ENCODE results near the gene PARD3.
A peak's percentile ranks its signal among the peaks of the same experiment; 100 is the strongest.
"Not testable (repeated sequence)": the region's sequence is repeated elsewhere in the genome, so short reads cannot be mapped to it uniquely, and the experiment has no call there.

Gene PARD3

DNA sequence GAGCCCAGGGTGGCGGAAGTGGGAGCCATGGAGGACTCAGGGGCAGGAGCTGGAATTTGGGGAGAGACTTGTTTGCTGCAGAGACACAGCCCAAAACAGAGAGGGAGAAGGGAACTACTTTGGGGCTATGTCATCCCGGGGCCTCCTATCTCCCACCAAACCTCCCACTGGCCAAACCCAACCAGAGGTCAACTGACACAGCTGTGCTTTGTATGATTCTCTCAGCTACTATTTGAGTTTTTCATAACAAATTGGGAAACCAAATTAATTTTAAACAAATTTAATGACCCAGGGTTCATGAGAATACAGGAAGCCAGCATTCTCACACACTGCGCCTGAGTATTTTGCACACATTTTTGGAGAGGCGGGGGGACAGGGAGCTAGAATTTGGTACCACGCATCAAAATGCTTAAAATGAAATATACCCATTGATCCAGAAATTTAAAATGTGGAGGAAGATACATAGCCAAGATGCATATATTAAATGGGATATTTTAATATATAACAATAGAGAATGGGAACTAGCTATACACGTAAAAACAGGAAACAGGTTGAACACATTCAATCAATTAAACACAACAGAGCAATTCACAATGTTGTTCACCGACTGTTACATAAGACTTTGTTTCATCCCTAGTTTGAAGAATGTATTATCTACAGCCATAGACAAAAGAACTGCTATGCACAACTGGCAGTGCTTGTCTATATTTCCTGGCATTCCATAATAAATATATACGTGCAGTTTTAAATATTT is 105.3 kb downstream of the PARD3 start:
- H3K9me3 ChIP-seq (ENCODE audit: low read length), result no peaks in the 10 kb centered on the region
- no peak overlapping the region for H3K27ac ChIP-seq (ENCODE audit: low read depth, low read length)

GRCh38 chr10:34707656-34708055 is 107.4 kb downstream of the PARD3 start:
- no peaks in the 10 kb centered on the region for H3K36me3 ChIP-seq (ENCODE audit: insufficient read depth, low read length)
- peaks cover 72% of the 10 kb centered on the region for H3K4me1 ChIP-seq (ENCODE audit: insufficient read depth, low read length)
- no peak overlapping the region for H3K27ac ChIP-seq (ENCODE audit: low read depth, low read length)
- H3K9me3 ChIP-seq (ENCODE audit: low read length), result no peaks in the 10 kb centered on the region
- no peaks in the 10 kb centered on the region for H3K27me3 ChIP-seq (ENCODE audit: control insufficient read depth in 1 of 2, insufficient read depth in 2 of 2, low read length in 2 of 2)
- no peak overlapping the region for H3K9ac ChIP-seq (ENCODE audit: low read length)
- no peak overlapping the region for H3K4me3 ChIP-seq (ENCODE audit: low read depth in 1 of 2, low read length in 2 of 2)

More for the DNA sequence above, 105.3 kb downstream of the PARD3 start:
- Histone ChIP-seq H3K4me3 (ENCODE audit: low read depth in 1 of 2, low read length in 2 of 2) (no peak overlapping the region), H3K4me1 (ENCODE audit: insufficient read depth, low read length) (peaks cover 69% of the 10 kb centered on the region), H3K9ac (ENCODE audit: low read length) (no peak overlapping the region), H3K36me3 (ENCODE audit: insufficient read depth, low read length) (no peaks in the 10 kb centered on the region), H3K27me3 (ENCODE audit: control insufficient read depth in 1 of 2, insufficient read depth in 2 of 2, low read length in 2 of 2) (no peaks in the 10 kb centered on the region)

- H3K27me3 ChIP-seq (ENCODE audit: control insufficient read depth in 1 of 2, insufficient read depth in 2 of 2, low read length in 2 of 2); H3K27ac ChIP-seq (ENCODE audit: low read depth, low read length); H3K9me3 ChIP-seq (ENCODE audit: low read length); H3K36me3 ChIP-seq (ENCODE audit: insufficient read depth, low read length); H3K4me3 ChIP-seq (ENCODE audit: low read depth in 1 of 2, low read length in 2 of 2); H3K9ac ChIP-seq (ENCODE audit: low read length): not testable (repeated sequence)
- H3K4me1 ChIP-seq (ENCODE audit: insufficient read depth, low read length), result peaks cover 70% of the 10 kb centered on the region
Observed at GRCh38 chr10:34706992-34707391, 108.1 kb downstream of the PARD3 start.

GRCh38 chr10:34706147-34706546 is 108.9 kb downstream of the PARD3 start:
- Histone ChIP-seq H3K4me3 (ENCODE audit: low read depth in 1 of 2, low read length in 2 of 2) (no peak overlapping the region), H3K4me1 (ENCODE audit: insufficient read depth, low read length) (peaks cover 66% of the 10 kb centered on the region), H3K9me3 (ENCODE audit: low read length) (no peaks in the 10 kb centered on the region), H3K36me3 (ENCODE audit: insufficient read depth, low read length) (no peaks in the 10 kb centered on the region), H3K27ac (ENCODE audit: low read depth, low read length) (no peak overlapping the region), H3K27me3 (ENCODE audit: control insufficient read depth in 1 of 2, insufficient read depth in 2 of 2, low read length in 2 of 2) (no peaks in the 10 kb centered on the region), H3K9ac (ENCODE audit: low read length) (no peak overlapping the region)

GRCh38 chr10:34705563-34705962 is 109.5 kb downstream of the PARD3 start:
- no peak overlapping the region for H3K9ac ChIP-seq (ENCODE audit: low read length)
- no peaks in the 10 kb centered on the region for H3K27me3 ChIP-seq (ENCODE audit: control insufficient read depth in 1 of 2, insufficient read depth in 2 of 2, low read length in 2 of 2)
- no peaks in the 10 kb centered on the region for H3K9me3 ChIP-seq (ENCODE audit: low read length)
- H3K36me3 ChIP-seq (ENCODE audit: insufficient read depth, low read length), result no peaks in the 10 kb centered on the region
- H3K27ac ChIP-seq (ENCODE audit: low read depth, low read length), result no peak overlapping the region
- no peak overlapping the region for H3K4me3 ChIP-seq (ENCODE audit: low read depth in 1 of 2, low read length in 2 of 2)
- H3K4me1 ChIP-seq (ENCODE audit: insufficient read depth, low read length), result peaks cover 63% of the 10 kb centered on the region

DNA sequence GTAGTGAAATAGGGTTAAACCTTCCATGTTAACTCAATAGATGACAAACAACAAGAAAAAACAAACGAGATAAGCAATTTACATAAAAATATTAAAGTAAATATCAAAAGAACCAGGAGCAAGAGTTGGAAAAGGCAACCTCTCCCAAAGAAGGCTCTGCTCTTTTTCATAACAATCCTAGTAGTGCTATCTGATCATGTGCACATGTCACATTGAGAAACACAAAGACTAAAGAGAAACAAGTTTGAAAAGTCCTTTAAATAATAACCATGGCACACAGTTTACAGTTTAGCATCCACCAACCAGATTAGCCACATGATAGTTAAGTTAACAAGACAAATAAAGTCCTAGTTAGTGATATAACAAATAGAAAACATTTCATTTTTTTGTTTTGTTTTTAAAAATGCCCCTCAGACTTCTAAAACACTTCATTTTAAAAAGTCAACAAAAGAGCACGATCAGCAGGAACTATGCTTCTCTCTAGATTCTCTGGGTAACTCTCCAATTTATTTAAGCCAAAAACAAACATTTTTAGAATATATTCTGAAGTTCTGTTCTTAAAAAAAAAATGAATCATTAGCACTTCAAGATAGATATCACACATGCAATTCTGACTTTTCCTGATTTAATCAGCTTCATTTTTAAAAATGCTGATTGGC is 110.4 kb downstream of the PARD3 start:
- no peaks in the 10 kb centered on the region for H3K27me3 ChIP-seq (ENCODE audit: control insufficient read depth in 1 of 2, insufficient read depth in 2 of 2, low read length in 2 of 2)
- H3K4me1 ChIP-seq (ENCODE audit: insufficient read depth, low read length), result peaks cover 55% of the 10 kb centered on the region
- no peaks in the 10 kb centered on the region for H3K36me3 ChIP-seq (ENCODE audit: insufficient read depth, low read length)
- H3K4me3 ChIP-seq (ENCODE audit: low read depth in 1 of 2, low read length in 2 of 2), result no peak overlapping the region
- peak overlapping the region; percentile 45 for H3K27ac ChIP-seq (ENCODE audit: low read depth, low read length)
- no peaks in the 10 kb centered on the region for H3K9me3 ChIP-seq (ENCODE audit: low read length)
- no peak overlapping the region for H3K9ac ChIP-seq (ENCODE audit: low read length)

- H3K9ac ChIP-seq (ENCODE audit: low read length), result no peak overlapping the region
Observed at GRCh38 chr10:34702982-34703381, 112.1 kb downstream of the PARD3 start.

DNA sequence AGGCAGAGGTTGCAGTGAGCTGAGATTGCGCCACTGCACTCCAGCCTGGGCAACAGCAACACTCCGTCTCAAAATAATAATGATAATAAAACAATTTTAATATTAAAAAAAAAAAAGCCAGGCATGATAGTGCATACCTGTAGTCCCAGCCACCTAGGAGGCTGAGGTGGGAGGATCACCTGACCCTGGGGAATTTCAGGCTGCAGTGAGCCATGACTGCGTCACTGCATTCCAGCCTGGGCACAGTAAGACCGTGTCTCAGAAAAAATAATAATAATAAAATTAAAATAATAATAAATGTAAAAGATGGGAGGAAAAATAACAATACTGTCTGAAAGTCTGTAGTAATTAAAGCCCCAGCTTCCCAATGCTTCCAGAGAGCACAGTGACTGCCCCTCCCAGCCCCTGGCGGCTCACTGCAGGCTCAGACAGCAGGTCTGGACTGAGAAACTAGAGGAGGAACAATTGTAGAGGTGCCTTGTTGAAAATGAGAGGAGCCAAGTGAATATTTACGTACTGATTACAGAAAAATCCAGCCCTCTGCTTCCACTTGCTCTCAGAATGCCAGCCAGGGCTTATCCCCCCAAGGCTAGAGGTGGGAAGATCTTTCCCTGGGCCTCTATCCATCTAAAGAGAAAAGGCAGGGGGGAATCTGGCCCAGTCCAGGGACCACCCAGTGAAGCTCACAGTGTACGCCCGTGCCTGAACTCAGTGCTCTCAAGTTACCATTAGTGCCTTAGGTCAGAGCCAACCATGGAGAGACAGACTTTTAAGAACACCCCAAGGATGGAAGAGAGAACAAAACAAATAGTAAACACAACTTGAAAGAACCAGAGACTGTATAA is 112.8 kb downstream of the PARD3 start:
- H3K27ac ChIP-seq (ENCODE audit: low read depth, low read length), result peak overlapping the region; percentile 41
- no peaks in the 10 kb centered on the region for H3K36me3 ChIP-seq (ENCODE audit: insufficient read depth, low read length)
- H3K4me3 ChIP-seq (ENCODE audit: low read depth in 1 of 2, low read length in 2 of 2), result no peak overlapping the region
- H3K9me3 ChIP-seq (ENCODE audit: low read length), result no peaks in the 10 kb centered on the region
- no peak overlapping the region for H3K9ac ChIP-seq (ENCODE audit: low read length)
- H3K27me3 ChIP-seq (ENCODE audit: control insufficient read depth in 1 of 2, insufficient read depth in 2 of 2, low read length in 2 of 2), result no peaks in the 10 kb centered on the region
- peaks cover 60% of the 10 kb centered on the region for H3K4me1 ChIP-seq (ENCODE audit: insufficient read depth, low read length)

More at GRCh38 chr10:34702982-34703381, 112.1 kb downstream of the PARD3 start:
- Histone ChIP-seq H3K4me1 (ENCODE audit: insufficient read depth, low read length) (peaks cover 62% of the 10 kb centered on the region), H3K4me3 (ENCODE audit: low read depth in 1 of 2, low read length in 2 of 2) (no peak overlapping the region), H3K36me3 (ENCODE audit: insufficient read depth, low read length) (no peaks in the 10 kb centered on the region), H3K27ac (ENCODE audit: low read depth, low read length) (no peak overlapping the region), H3K27me3 (ENCODE audit: control insufficient read depth in 1 of 2, insufficient read depth in 2 of 2, low read length in 2 of 2) (no peaks in the 10 kb centered on the region), H3K9me3 (ENCODE audit: low read length) (no peaks in the 10 kb centered on the region)

DNA sequence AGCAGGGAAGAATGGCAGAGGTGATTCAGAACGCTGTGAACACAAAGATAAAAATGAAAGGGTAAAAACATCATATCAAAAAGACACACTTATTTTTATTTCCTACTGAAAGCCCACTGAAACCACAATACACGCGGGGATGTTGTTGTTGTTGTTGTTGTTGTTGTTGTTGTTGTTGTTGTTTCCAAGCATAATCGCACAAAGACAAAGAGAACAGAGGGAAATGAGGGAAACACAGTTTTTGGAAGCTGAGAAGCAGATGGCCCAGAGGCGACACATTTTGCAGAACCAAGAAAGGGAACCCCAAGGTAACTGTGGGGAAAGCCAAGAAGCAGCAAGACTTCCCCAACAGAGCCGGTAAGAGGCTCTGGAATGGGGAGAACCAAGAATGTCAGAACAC is 113.9 kb downstream of the PARD3 start:
- peaks cover 55% of the 10 kb centered on the region for H3K4me1 ChIP-seq (ENCODE audit: insufficient read depth, low read length)
- H3K4me3 ChIP-seq (ENCODE audit: low read depth in 1 of 2, low read length in 2 of 2), result no peak overlapping the region
- no peak overlapping the region for H3K27ac ChIP-seq (ENCODE audit: low read depth, low read length)
- H3K36me3 ChIP-seq (ENCODE audit: insufficient read depth, low read length), result no peaks in the 10 kb centered on the region
- H3K9ac ChIP-seq (ENCODE audit: low read length), result no peak overlapping the region
- H3K9me3 ChIP-seq (ENCODE audit: low read length), result no peaks in the 10 kb centered on the region
- no peaks in the 10 kb centered on the region for H3K27me3 ChIP-seq (ENCODE audit: control insufficient read depth in 1 of 2, insufficient read depth in 2 of 2, low read length in 2 of 2)

DNA sequence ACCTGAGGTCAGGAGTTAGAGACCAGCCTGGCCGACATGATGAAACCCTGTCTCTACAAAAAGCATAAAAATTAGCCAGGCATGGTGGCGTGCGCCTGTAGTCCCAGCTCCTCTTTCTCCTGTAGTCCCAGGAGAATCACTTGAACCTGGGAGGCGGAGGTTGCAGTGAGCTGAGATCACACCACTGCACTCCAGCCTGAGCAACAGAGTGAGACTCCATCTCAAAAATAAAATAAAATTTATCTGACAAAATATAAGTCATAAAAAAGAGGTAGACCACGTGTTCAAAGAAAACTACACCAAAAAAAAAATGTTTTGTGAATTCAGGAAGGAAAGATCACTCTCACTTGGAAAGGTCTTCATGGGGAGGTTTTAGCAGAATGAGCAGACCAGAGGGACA is 114.3 kb downstream of the PARD3 start:
- H3K4me1 ChIP-seq (ENCODE audit: insufficient read depth, low read length), result peaks cover 51% of the 10 kb centered on the region
- H3K27ac ChIP-seq (ENCODE audit: low read depth, low read length); H3K27me3 ChIP-seq (ENCODE audit: control insufficient read depth in 1 of 2, insufficient read depth in 2 of 2, low read length in 2 of 2); H3K4me3 ChIP-seq (ENCODE audit: low read depth in 1 of 2, low read length in 2 of 2); H3K9me3 ChIP-seq (ENCODE audit: low read length); H3K9ac ChIP-seq (ENCODE audit: low read length); H3K36me3 ChIP-seq (ENCODE audit: insufficient read depth, low read length): not testable (repeated sequence)

DNA sequence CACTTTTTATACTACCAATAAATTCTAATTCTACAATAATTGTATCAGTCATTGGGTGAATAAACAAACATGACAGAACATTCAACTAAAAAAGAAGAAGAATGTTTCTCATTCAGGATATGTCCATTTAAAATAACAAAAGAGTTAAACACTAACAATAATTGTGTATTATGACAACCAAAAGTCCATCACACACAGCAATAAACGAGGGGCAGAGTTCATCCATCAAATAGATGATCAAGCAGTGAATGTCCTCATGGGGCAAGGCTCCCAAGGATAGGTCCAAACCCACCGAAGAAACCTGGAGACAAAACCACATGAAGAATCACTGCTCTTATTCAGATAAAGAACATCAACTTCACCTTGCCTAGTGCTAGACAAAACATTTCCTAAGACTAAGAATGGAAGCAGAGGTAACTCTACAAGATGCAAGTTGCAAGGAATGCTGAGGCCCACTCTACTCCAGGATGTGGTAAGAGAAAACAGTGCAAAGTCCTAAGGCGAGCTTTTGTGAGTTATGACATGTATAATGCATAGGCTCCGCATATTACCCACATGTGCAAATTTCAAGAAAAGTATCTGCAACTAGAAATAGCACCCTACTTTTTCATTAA is 115.1 kb downstream of the PARD3 start:
- Histone ChIP-seq H3K4me3 (ENCODE audit: low read depth in 1 of 2, low read length in 2 of 2) (no peak overlapping the region), H3K4me1 (ENCODE audit: insufficient read depth, low read length) (peaks cover 44% of the 10 kb centered on the region), H3K27ac (ENCODE audit: low read depth, low read length) (no peak overlapping the region), H3K9ac (ENCODE audit: low read length) (no peak overlapping the region), H3K27me3 (ENCODE audit: control insufficient read depth in 1 of 2, insufficient read depth in 2 of 2, low read length in 2 of 2) (no peaks in the 10 kb centered on the region), H3K9me3 (ENCODE audit: low read length) (no peaks in the 10 kb centered on the region), H3K36me3 (ENCODE audit: insufficient read depth, low read length) (no peaks in the 10 kb centered on the region)

Measured in muscle layer of colon (tissue), 2 donors.